ENCODE results near the gene MIER3.

- TF ChIP-seq POLR2AphosphoS5 (IDR thresholded peaks at IDR 0.05) (no peak), POLR2A (IDR thresholded peaks at IDR 0.05) (no peak), CTCF (IDR thresholded peaks at IDR 0.05) (no peak)
Observed at GRCh38 chr5:56941981-56942380, 9.9 kb downstream of the MIER3 start.
